ENCODE results near the gene PIK3CG.
A peak's percentile ranks its signal among the peaks of the same experiment; 100 is the strongest.
"Not testable (repeated sequence)": the region's sequence is repeated elsewhere in the genome, so short reads cannot be mapped to it uniquely, and the experiment has no call there.

Gene PIK3CG

GRCh38 chr7:106888204-106888603, 23.1 kb downstream of the PIK3CG start:
- no peak for DNase-seq

DNA sequence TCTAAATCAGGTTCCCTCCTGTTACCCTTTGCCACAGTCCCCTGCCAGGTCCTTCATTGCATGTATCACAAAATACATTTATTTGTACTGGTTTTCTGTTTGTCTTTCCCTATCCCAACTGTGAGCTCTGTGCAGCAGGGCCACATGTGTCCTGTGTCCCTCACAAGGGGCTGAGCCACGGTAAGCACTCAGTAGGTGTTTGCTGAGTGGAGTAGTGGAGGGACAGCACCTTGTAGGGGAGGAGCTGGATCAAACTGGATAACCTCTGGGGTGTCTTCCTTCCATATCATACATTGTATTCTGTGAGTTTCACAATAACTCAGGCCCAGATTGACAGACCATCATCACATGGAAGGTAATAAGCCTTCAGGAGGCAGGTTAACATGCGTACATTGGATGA, 25.9 kb downstream of the PIK3CG start:
- DNase-seq, result no peak

- no peak for DNase-seq
These were observed 26.7 kb downstream of the PIK3CG start for GRCh38 chr7:106891548-106892410.

DNA sequence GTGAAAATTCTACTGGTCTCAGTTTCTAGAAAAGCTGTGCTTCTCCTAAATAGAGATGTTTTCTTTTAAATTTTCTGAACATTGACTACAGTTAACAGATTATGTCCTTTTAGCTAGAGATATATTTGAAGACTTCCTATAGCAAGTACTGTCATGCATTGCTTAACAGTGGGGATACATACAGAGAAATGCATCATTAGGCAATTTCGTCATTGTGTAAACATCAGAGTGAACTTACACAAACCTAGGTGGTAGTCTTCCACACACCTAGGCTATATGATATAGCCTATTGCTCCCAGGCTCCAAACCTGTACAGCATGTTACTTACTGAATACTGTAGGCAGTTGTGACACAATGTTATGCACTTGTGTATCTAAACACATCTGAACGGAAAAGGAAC, 28.5 kb downstream of the PIK3CG start:
- peak; percentile 21 to 52 for DNase-seq

DNA sequence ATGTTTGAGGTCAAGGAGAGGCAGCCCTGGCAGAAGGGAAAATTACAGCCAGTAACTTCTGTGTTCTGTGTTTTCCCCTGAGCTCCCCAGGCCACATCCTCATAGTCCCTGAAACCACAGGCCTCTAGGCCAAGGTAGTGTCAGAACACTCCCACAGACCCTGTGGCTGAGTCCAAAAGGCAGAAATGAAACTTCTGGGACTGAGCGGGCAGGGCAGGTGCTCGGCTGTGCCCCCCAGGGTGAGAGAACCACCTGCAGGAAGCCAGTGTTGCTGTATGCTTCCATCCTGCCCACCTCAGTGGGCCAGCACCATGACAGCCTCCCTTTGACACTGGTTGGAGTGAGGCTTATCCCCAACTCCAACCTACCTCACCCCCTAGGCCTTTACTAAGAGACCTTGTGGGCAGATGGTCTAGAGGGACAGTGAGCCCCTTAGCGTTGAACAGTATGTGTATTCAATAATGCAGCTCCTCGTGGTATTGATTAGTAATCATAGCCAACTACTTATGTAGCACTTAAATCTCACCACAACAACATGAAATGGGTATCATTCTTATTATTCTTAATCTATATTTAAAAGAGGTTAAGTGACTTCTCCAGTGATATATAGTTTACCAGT, 30.3 kb downstream of the PIK3CG start:
- DNase-seq, result peak; percentile 40 to 49

- no peak for DNase-seq
These were observed 31.1 kb downstream of the PIK3CG start for GRCh38 chr7:106896231-106896630.

GRCh38 chr7:106897553-106897952, 32.5 kb downstream of the PIK3CG start:
- not testable (repeated sequence) for DNase-seq

- not testable (repeated sequence) for DNase-seq
These were observed 33.9 kb downstream of the PIK3CG start for GRCh38 chr7:106898967-106899366.

GRCh38 chr7:106901828-106902441, 36.9 kb downstream of the PIK3CG start:
- DNase-seq, result peak; percentile 45 to 48

DNA sequence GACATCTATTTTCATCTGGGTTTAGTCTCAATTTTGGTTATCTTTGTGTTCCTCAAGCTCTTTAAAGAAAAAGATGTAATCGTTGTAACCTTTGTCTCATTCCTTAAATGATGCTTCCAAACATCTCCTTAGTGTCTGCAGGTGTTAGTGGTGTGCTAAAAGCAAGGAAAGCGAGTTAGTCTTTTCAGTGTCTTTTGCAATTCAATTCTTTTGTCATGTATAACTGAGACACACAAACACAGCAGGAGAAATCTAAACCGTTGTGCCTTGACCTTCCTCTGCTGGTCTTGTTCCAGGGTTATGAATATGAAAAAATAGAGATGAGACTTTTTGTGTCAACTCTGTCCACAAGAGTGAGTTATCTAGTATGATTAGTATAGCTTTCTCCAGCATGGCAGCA, 40.7 kb downstream of the PIK3CG start:
- DNase-seq, result no peak

DNA sequence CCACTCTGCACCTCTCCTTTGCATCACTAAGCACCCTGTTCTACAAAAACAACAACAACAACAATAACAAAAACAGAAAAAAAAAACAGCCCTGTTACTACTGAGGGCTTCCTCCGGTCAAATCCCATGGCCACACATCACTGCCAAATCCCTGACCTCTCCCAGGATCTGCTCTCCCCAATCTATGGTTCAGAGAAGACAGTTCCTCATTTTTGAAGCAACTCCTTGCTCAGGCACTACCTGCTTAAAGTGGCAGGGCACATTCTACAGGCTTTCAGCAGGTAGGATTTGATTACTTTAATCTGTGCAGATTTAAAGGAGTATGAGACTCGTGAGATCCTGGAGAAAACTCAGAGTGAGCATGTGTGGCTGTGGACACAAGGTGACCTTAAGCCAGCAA, 46.9 kb downstream of the PIK3CG start:
- DNase-seq, result no peak

- peak in 1 of 2 donors; percentile 30 for DNase-seq
These were observed 49.0 kb downstream of the PIK3CG start for GRCh38 chr7:106914018-106914607.

GRCh38 chr7:106915407-106915806, 50.3 kb downstream of the PIK3CG start:
- DNase-seq, result no peak

DNA sequence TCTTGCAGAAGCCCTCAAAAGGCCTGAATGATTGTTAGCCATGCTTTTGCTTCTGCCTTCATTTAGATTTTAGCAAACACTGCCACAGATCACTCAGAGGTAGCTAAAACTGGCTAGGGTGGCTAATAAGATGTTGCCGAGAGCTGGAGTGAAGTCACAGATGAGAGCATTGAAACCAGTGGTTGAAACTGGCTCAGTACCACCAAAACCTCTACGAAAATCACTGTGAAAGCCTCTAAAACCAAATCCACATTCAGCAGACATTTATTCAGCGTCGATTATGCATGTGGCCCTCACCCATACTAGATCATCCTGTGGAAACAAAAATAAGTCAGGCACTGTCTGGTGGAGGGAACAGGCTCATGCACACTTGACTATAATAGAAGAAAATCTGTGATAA, 50.8 kb downstream of the PIK3CG start:
- no peak for DNase-seq

- no peak for DNase-seq
These were observed 51.6 kb downstream of the PIK3CG start for GRCh38 chr7:106916679-106917078.

GRCh38 chr7:106918991-106919390, 53.9 kb downstream of the PIK3CG start:
- no peak for DNase-seq

- not testable (repeated sequence) for DNase-seq
These were observed 59.4 kb downstream of the PIK3CG start for GRCh38 chr7:106924468-106924867.

GRCh38 chr7:106926892-106927291, 61.8 kb downstream of the PIK3CG start:
- no peak for DNase-seq

- no peak for DNase-seq
These were observed 62.5 kb downstream of the PIK3CG start for GRCh38 chr7:106927536-106927935.

DNA sequence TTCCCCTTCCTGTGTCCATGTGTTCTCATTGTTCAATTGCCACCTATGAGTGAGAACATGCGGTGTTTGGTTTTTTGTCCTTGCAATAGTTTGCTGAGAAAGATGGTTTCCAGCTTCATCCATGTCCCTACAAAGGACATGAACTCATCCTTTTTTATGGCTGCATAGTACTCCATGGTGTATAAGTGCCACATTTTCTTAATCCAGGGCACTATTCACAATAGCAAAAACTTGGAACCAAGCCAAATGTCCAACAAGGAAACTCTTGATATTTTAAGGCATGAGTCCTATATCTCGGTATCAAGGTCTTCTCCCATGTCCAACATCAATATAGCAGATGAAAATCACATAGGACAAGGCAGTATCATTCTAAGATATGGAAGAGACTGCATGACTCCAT, 64.5 kb downstream of the PIK3CG start:
- not testable (repeated sequence) for DNase-seq

DNA sequence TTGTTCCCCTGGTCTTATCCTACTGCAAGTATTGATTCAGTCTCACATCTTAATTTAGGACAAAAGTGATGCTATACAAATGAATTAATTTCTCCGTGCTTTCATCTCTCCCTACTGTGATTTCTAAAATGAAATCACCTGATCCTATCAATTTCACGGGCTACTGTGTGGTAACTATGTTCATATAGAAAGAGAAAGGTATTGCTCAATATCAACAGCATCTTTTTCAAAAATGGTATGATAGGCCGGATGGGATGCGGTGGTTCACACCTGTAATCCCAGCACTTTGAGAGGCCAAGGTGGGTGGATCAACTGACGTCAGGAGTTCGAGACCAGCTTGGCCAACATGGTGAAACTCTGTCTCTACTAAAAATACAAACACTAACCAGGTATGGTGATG, 71.2 kb downstream of the PIK3CG start:
- DNase-seq, result no peak

DNA sequence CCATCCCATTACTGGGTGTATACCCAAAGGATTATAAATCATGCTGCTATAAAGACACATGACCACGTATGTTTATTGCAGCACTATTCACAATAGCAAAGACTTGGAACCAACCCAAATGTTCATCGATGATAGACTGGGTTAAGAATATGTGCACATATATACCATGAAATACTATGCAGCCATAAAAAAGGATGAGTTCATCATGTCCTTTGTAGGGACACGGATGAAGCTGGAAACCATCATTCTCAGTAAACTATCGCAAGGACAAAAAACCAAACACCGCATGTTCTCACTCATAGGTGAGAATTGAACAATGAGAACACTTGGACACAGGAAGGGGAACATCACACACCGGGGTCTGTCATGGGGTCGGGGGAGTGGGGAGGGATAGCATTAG, 73.0 kb downstream of the PIK3CG start:
- DNase-seq, result not testable (repeated sequence)

DNA sequence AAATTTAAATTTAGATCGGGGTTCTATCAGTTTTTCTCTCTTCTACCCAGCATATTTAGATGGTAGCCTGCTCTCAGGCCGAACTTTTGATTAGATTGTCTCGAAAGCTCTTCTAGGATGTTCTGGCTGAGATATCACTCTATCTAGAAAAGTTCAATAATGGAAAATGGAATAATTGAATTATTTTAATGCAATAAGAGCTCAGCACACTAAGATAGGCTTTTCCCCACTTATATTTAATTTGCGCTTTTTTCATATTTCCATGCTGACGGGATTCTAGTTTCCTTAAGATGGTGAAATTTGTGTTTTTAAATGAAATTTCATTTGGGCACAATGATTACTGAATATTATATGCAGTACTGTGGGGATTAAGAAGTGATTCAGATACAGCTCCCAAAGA, 73.7 kb downstream of the PIK3CG start:
- no peak for DNase-seq

All from inflammatory macrophage (primary cell).